Erythroblast (primary cell): ENCODE data around the gene FOXJ3.

Experiments used
- GATA1 ChIP-seq: IDR thresholded peaks from 2 replicates; pipeline ENCODE4 v1.6.1; 2011; ENCODE audit warnings: low read depth, mild to moderate bottlenecking, control low read depth, low read length, moderate library complexity
- POLR2A ChIP-seq: IDR thresholded peaks from 2 replicates; pipeline ENCODE4 v1.6.1; 2011; ENCODE audit warnings: mild to moderate bottlenecking, low read length

DNA sequence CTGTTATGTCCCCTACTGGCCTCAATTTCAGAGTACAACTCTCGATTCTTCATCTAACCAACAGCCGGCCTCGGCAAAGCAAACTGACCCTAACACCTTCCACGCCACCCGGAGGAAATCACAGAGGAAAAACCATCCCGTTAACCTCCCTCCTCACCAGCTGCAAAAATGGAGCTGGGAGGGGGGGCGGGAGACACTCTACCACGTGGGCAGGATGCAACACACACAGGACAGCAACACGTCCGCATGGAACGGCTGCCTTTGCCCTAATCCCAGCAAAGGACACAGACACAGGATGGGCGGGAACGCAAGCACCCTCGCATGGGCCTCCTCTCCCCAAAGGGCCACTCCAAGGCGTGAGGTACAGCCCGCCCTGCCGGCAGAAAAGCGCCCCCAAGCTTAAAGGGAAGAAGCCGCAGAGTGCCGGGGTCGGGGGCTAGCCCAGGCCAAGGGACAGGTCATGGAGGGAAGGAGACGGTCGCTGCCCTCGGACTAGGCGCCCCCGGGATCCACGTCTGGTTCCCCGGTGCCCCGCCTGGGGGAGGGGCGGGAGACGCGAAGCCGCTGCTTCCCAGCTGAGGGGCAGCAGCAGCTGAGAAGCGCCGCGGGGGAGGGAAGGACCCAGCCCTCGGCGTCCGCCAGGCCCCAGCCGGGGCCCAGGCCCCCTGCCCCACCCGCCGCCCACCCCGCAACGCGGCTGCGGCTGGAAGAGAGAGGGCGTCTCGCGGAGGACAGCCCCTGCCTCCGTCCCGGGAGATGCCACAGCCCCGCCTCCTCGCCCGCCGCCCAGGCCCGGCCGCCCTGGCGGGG, 590 bp downstream of the FOXJ3 start:
- TF ChIP-seq POLR2A (no peak), GATA1 (no peak)
